HG03558 (cell line): ENCODE measurements around the gene ZMYND11.
A peak's percentile ranks its signal among the peaks of the same experiment; 100 is the strongest.

Experiments
- ATAC-seq: cut with Tn5 transposase; IDR thresholded peaks from one replicate; pipeline ENCODE4 v1.9.1; 2021; ENCODE audit warnings: moderate number of reproducible peaks; ENCODE audit not compliant: unreplicated experiment; ENCODE audit errors: extremely low read depth

ZMYND11 gene

GRCh38 chr10:135132-135600 lies at the start of gene ZMYND11:
Gene ZMYND11 (plus strand): TSS chr10:135455. CDS start chr10:180013, 44,558 bp downstream.
- ATAC-seq: peak; percentile 16

DNA sequence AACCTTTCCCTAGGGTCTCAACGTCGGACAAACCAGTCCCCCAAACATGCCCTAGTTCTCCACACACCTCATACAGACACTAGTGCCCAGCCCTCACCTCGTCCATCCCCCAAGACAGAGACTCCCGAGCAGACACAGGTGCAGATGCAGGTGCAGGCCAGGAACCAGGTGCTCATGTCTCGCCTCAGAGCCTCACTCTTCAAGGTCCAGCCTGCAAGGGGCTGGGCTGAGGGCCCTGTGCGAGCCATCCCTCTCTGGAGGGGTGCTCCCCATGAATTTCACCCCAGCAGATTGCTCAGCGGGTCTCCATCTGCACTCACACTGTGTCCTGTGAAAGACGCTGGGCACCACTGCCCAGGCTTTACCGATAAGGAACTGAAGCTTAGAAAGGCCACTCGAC lies 49.2 kb upstream of the ZMYND11 start:
- ATAC-seq: no peak

DNA sequence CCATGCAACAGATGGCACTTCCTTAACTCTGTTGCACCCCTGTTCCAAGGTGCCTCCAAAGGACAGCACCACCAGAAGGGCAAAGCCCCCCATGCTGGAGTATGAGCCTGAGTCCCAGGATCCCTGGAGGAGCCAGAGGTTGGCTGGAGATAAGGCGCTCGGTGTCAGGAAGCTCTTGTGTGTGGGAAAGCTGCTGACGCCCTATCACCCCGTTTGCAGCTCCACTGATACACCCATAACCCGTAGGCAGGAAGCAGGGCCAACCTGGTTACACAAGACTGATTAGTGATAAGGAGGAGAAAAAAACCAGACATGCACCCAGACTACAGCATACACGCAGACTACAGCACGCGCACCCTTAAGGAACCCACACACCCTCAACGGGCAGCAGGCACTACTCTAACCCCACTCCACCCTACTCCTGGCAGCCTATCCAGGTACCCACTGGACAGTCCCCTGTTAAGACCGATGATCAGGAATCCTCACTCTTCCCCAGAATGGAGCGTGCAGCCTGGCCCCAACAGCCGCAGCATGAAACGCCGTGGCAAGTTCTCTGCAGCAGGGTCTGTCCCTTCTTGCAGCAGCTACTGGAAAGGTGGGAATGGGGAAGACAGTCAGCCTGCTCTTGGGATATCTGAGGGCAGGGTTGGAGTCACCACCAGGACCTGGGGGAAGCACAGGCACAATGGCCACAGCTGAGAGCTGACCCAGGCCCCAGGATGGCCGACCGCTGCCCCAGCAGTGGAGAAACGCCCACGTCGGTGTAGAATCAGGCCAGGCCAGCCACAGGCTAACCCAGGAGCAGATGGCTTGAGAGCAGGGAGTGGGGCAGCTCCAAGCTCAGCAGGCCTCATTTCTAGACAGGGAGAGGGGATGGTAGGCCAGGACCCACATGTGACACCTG lies 47.8 kb upstream of the ZMYND11 start:
- no peak for ATAC-seq

GRCh38 chr10:88253-88652 lies 47.0 kb upstream of the ZMYND11 start:
- ATAC-seq: no peak

GRCh38 chr10:89248-89647 lies 46.0 kb upstream of the ZMYND11 start:
- no peak for ATAC-seq

DNA sequence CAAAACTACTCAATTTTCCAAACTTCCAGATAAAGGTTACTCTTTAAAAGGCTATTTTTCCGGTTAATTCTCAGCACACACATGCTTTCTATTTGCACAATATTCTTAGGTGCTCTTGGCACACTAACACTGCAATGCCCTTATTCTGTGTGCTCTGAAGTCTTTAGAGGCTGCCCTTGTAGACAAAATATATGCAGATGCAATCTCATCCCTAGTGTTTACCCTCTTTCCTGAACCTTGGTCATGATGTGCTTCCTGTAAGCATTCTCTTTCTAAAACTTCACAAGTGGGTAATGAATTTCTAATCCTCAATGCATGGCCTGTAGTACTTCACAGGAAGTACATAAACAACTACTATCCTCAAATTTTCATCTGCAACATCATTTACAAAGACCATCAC lies 45.1 kb upstream of the ZMYND11 start:
- no peak for ATAC-seq

DNA sequence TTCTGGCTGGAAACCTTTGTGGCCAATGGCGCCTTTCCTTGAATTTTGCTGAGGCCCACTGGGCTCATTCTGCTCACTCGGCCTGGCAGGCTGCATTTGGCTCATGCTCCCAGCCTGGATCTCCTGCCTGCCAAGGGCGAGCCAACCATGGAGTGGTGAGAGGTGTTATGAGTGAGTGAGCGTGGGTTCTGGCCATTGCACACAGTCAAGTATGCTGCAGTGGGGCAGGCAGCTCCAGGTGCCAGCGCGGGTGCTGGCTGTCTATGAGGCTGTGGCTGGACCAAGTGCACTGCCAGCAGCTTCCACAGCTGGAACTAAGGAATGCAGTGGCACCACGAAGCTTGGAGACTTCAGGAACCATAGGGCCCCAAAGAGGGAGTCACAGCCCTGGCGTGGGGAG lies 43.9 kb upstream of the ZMYND11 start:
- no peak for ATAC-seq

DNA sequence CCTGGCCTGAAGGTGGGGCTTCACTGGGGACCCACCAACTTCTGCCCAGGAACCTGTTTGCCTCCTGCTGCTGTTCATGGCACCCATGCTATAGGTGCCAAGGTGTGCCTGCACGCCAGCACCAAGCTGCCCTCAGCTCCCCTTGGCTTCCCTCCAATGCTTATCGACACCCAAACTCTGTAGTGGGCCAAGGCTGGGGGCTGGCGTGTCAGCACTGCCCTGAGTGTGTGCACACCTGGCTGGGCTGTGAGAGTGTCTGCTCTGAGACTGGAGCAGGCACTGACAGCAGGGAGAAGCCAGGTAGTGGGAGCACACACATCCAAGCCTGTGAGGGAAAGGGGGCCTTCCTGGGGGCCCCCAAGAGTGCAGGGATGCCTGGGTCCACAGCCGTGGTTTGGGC lies 43.1 kb upstream of the ZMYND11 start:
- ATAC-seq: no peak

- ATAC-seq: no peak
Observed at GRCh38 chr10:92846-93245, 42.4 kb upstream of the ZMYND11 start.

- no peak for ATAC-seq
Observed at GRCh38 chr10:94613-95012, 40.6 kb upstream of the ZMYND11 start.

GRCh38 chr10:95356-96115 lies 39.7 kb upstream of the ZMYND11 start:
- ATAC-seq: no peak

GRCh38 chr10:96466-96865 lies 38.8 kb upstream of the ZMYND11 start:
- no peak for ATAC-seq

DNA sequence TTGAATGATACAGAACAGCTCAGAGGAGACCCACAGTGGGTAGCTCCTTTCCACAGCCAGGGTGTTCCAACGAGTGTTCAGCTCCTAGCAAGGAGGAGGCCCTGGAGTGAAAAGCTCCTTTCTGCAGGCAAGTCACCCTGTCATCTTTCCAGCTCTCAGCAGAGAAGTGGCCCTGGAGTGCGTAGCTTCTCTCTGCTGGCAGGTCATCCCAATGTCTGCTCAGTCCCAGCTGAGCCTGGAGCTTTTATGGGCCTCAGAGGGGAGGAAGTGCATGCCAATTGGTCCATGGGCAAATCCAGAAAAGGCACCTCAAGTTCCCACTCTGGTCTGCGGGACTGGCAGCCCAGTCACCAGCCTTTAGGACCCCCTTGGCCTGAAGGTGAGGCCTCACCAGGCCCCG lies 30.8 kb upstream of the ZMYND11 start:
- ATAC-seq: no peak

DNA sequence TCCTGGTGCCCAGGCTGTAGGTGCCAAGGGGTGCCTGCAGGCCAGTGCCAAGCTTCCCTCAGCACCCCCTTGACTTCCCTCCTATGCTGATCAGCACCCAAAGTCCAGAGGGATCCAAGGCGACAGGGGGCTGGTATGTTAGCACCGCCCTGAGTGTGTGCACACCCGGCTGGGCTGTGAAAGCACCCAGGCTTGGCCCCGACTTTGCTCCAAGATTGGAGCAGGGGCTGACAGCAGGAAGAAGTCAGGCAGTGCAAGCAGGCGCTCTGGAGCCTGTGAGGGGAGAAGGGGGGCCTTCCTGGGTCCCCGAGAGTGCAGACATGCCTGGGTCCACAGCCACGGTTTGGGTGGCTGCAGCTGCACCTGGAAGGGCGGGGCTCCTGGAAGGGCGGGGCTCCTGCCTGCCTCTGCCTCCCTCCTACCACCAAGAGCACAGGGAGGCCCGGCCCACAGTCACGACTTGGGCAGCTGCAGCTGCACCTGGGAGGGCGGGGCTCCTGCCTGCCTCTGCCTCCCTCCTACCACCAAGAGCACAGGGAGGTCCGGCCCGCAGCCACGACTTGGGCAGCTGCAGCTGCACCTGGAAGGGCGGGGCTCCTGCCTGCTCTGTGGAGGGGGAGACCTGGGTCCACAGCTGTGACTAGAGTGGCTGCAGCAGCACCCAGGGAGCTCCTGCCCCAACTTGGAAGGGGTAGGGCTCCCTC lies 30.2 kb upstream of the ZMYND11 start:
- no peak for ATAC-seq

DNA sequence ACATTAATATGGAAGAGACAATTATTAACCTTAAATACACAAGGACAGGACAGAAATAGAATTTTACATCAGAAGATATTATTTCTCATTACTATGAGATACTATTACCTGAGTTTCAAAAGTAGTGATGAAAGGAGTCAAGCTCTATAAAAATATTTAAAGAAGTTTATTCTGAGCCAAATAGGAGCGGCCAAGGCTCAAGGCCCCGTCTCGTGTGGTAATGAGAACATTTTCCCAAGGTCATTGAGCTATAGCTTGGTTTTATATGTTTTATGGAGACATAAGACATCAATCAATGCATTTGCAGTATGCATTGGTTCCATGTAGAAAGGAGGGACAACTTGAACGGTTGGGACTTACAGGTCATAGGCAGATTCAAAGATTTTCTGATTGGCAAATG lies 29.4 kb upstream of the ZMYND11 start:
- ATAC-seq: no peak

DNA sequence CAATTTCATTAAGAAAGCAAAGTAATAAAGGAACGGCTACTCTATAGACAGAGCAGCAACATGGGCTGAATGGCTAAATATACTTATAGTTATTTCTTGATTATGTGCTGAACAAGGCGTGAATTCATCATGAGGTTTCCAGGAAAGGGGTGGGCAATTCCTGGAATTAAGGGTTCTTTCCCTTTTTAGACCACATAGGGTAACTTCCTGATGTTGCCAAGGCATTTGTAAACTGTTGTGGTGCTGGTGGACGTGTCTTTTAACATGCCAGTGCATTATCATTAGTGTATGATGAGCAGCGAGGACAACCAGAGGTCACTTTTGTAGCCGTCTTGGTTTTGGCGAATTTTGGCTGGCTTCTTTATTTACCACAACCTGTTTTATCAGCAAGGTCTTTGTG lies 28.5 kb upstream of the ZMYND11 start:
- no peak for ATAC-seq

DNA sequence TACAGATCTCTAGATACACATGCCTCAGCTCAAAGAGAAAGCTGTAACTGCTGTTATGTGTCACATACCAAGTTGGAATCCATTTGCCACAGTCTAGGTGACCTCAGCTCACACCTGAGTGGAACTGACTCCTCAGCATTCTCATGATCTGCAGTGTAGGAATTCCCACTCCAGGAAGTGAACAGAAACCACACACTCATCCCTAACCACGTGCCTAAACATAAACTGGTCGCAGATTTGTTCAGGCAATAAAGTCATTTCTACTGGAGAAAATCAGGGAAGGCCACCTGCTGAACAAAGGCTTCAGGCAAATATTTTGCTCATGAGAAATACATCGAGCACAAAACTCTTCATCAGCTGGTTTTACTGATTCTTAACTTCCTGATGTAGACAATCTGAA lies 23.0 kb upstream of the ZMYND11 start:
- ATAC-seq: no peak

- ATAC-seq: no peak
Observed at GRCh38 chr10:124874-125273, 10.4 kb upstream of the ZMYND11 start.

GRCh38 chr10:127612-128432 lies 7.4 kb upstream of the ZMYND11 start:
- ATAC-seq: peak; percentile 59

DNA sequence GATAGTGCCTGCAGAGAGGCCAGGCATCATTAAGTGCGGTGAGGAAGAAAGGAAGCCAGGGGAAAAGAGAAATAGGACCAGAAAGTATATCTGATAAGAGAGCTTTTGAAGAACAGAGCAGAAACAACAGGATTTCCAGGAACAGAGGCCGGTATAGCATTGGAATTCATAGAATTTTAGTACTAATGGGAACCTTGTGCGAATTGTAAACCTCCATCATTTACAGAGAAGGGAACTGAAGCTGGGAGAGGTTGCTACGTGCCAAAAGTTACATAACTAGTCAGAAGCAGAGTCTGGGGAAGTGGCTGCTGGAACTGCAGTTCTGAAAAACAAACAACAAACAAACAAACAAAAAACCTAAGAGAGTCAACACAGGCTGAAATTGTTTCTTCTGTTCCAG lies 5.4 kb upstream of the ZMYND11 start:
- ATAC-seq: no peak
